Activated naive CD8-positive, alpha-beta T cell treated with anti-CD3 and anti-CD28 coated beads, Interleukin-2, amount 10 ng/mL, durations not matched to agents 7 days and 5 days (primary cell): ENCODE data around the gene IMPDH1. TPM values are rescaled to one million over a fixed set of nuclear protein-coding genes. Genes with fewer than 3 reads are reported as not detected.

ENCODE experiments used
- ATAC-seq: fragments of 150-1000 bp; cut with Tn5 transposase; one replicate; pipeline ENCODE4 v1.10.0; 2021; ENCODE audit warnings: low read depth, moderate library complexity
- POLR2A ChIA-PET: fragments of 350-600 bp; sonication (Branson Sonifier 250); formaldehyde crosslinking; loops from one replicate; lab custom pipeline; 2021; ENCODE audit warnings: antibody characterized with exemption; lab: Charles Lee
- DNase-seq: peaks from one replicate; pipeline ENCODE4 v3.0.0; 2021
- H3K27ac Mint-ChIP-seq: one replicate; pipeline ENCODE4 v1.8.0; 2022; ENCODE audit warnings: mild to moderate bottlenecking, mixed read lengths
- H3K27me3 Mint-ChIP-seq: one replicate; pipeline ENCODE4 v1.8.0; 2022; ENCODE audit warnings: mild to moderate bottlenecking, moderate library complexity, mixed read lengths
- H3K36me3 Mint-ChIP-seq: one replicate; pipeline ENCODE4 v1.8.0; 2021; ENCODE audit warnings: mild to moderate bottlenecking, mixed read lengths
- H3K4me1 Mint-ChIP-seq: one replicate; pipeline ENCODE4 v1.8.0; 2021; ENCODE audit warnings: mixed read lengths
- H3K4me3 Mint-ChIP-seq: one replicate; pipeline ENCODE4 v1.8.0; 2022; ENCODE audit warnings: mild to moderate bottlenecking, moderate library complexity, mixed read lengths
- H3K9me3 Mint-ChIP-seq: one replicate; pipeline ENCODE4 v1.8.0; 2021; ENCODE audit warnings: mixed read lengths
- total RNA-seq, 2 experiments: library from RNA; stranded (reverse); gene quantifications; one replicate each; pipeline ENCODE4 v1.2.3, GENCODE V29; 2021

The IMPDH1 gene
- total RNA-seq, 2 experiments from 2014 or later: 59.0 to 64.4 TPM

GRCh38 chr7:128365432-128365831, 44.4 kb downstream of the IMPDH1 start:
- H3K36me3 Mint-ChIP-seq: no peaks in the 10 kb centered on the region
- no peak for ATAC-seq
- H3K4me1 Mint-ChIP-seq: peaks cover 15% of the 10 kb centered on the region
- POLR2A ChIA-PET: no interaction called here
- H3K27ac Mint-ChIP-seq: no peak overlapping the region
- H3K27me3 Mint-ChIP-seq: peaks cover 74% of the 10 kb centered on the region
- H3K4me3 Mint-ChIP-seq: no peak overlapping the region
- DNase-seq: no peak
- no peaks in the 10 kb centered on the region for H3K9me3 Mint-ChIP-seq

- POLR2A ChIA-PET: no interaction called here
- ATAC-seq (no peak), DNase-seq (no peak)
- no peaks in the 10 kb centered on the region for H3K36me3 Mint-ChIP-seq
- no peak overlapping the region for H3K4me3 Mint-ChIP-seq
- peaks cover 80% of the 10 kb centered on the region for H3K27me3 Mint-ChIP-seq
- no peaks in the 10 kb centered on the region for H3K9me3 Mint-ChIP-seq
- peaks cover 15% of the 10 kb centered on the region for H3K4me1 Mint-ChIP-seq
- H3K27ac Mint-ChIP-seq: no peak overlapping the region
Observed at GRCh38 chr7:128364166-128364870, 45.5 kb downstream of the IMPDH1 start.

DNA sequence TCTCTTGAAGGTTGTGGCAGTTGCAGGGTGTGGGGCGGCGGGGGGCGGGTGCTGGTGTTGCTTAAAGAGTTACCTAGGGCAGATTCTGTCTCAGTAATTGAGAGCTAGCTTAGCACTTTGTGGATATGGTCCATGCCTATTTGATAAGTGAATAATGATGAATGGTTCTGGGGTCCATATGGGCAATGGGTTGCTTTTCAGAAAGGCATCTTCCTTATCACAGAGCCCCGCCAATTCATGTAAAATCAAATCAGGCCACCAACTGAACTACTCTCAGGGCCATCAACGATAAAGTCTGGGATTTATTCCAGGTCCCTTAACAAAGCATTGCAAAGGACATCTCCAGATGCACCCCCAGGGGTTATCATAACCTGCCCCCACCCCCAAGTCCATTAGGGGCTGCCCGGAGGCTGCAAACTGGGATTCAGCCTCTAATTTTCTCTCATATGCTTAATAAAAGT, 46.5 kb downstream of the IMPDH1 start:
- H3K4me3 Mint-ChIP-seq: no peak overlapping the region
- no peak overlapping the region for H3K27ac Mint-ChIP-seq
- no peak for ATAC-seq
- H3K9me3 Mint-ChIP-seq: no peaks in the 10 kb centered on the region
- peaks cover 86% of the 10 kb centered on the region for H3K27me3 Mint-ChIP-seq
- no peak for DNase-seq
- peaks cover 15% of the 10 kb centered on the region for H3K4me1 Mint-ChIP-seq
- H3K36me3 Mint-ChIP-seq: no peaks in the 10 kb centered on the region
- POLR2A ChIA-PET: no interaction called here

- peak overlapping the region; percentile 8 for H3K4me3 Mint-ChIP-seq
- no peak for DNase-seq
- peaks cover 15% of the 10 kb centered on the region for H3K4me1 Mint-ChIP-seq
- H3K36me3 Mint-ChIP-seq: no peaks in the 10 kb centered on the region
- ATAC-seq: no peak
- POLR2A ChIA-PET: no interaction called here
- no peaks in the 10 kb centered on the region for H3K9me3 Mint-ChIP-seq
- H3K27me3 Mint-ChIP-seq: peaks cover 87% of the 10 kb centered on the region
- no peak overlapping the region for H3K27ac Mint-ChIP-seq
Observed at GRCh38 chr7:128362670-128363069, 47.1 kb downstream of the IMPDH1 start.

GRCh38 chr7:128361411-128362379, 48.1 kb downstream of the IMPDH1 start, which contains the start of gene PRRT4:
PRRT4 (minus strand) TSS chr7:128361690.
- DNase-seq (peak; percentile 65), ATAC-seq (peak; percentile 71)
- no peak within 1 kb of the TSS for H3K27ac Mint-ChIP-seq
- H3K4me1 Mint-ChIP-seq: peaks cover 15% of the 10 kb centered on the region
- H3K9me3 Mint-ChIP-seq: no peaks in the 10 kb centered on the region
- peak within 1 kb of the TSS; percentile 79 for H3K4me3 Mint-ChIP-seq
- POLR2A ChIA-PET: no interaction called here
- no peaks in the 10 kb centered on the region for H3K36me3 Mint-ChIP-seq
- H3K27me3 Mint-ChIP-seq: peaks cover 77% of the 10 kb centered on the region

- Mint-ChIP-seq H3K36me3 (no peaks in the 10 kb centered on the region), H3K27me3 (peaks cover 63% of the 10 kb centered on the region), H3K9me3 (no peaks in the 10 kb centered on the region), H3K4me1 (peaks cover 20% of the 10 kb centered on the region), H3K27ac (no peak overlapping the region), H3K4me3 (no peak overlapping the region)
- POLR2A ChIA-PET: no interaction called here
- ATAC-seq (no peak), DNase-seq (no peak)
Observed at GRCh38 chr7:128360359-128360678, 49.5 kb downstream of the IMPDH1 start.

- POLR2A ChIA-PET: no interaction called here
- Mint-ChIP-seq H3K9me3 (no peaks in the 10 kb centered on the region), H3K4me1 (peaks cover 20% of the 10 kb centered on the region), H3K36me3 (no peaks in the 10 kb centered on the region), H3K4me3 (no peak overlapping the region), H3K27ac (no peak overlapping the region), H3K27me3 (peaks cover 59% of the 10 kb centered on the region)
- no peak for DNase-seq
- ATAC-seq: no peak
Observed at GRCh38 chr7:128359939-128360338, 49.8 kb downstream of the IMPDH1 start.

DNA sequence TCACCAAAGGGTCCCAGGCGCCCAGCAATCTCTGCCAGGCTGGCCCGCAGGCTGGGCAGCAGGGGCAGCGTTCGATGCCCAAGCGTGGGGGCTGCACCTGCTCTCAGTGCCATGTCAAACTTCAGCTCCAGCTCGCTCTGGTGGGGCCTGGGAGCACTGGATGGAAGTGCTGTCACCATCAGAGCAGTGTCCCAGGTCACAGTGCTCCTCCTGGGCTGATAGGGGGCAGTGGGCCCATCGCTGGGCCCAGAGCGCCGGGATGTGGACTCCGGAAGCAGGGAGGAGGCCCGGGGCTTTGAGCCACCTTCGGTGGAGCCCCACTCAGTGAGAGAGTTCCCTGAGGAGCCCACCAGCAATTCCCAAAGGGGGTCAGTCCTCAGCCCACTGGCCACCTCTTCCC, 50.4 kb downstream of the IMPDH1 start:
- H3K27ac Mint-ChIP-seq: no peak overlapping the region
- H3K27me3 Mint-ChIP-seq: peaks cover 53% of the 10 kb centered on the region
- H3K4me1 Mint-ChIP-seq: peaks cover 20% of the 10 kb centered on the region
- H3K36me3 Mint-ChIP-seq: no peaks in the 10 kb centered on the region
- DNase-seq (no peak), ATAC-seq (no peak)
- POLR2A ChIA-PET: no interaction called here
- H3K9me3 Mint-ChIP-seq: no peaks in the 10 kb centered on the region
- no peak overlapping the region for H3K4me3 Mint-ChIP-seq

DNA sequence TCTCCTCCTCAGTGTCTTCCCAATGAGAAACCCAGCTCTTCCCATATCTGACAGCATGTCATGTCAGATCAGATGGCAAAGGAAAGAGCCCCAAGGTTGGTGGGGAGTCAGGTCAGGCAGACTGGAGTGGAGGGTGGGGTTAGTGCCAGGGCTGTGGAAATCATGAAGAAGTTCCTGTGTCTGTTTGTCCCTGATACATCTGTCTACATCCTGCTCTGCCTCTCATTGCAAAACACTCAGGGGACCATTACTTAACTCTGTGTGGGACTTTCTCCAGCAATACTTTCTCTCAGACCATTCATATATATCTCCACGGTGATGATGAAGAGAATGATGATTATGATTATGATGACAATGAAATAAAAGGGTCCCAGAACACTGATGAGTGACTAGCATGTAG, 51.5 kb downstream of the IMPDH1 start:
- no peak overlapping the region for H3K4me3 Mint-ChIP-seq
- ATAC-seq (no peak), DNase-seq (no peak)
- no peaks in the 10 kb centered on the region for H3K36me3 Mint-ChIP-seq
- peaks cover 21% of the 10 kb centered on the region for H3K4me1 Mint-ChIP-seq
- no peak overlapping the region for H3K27ac Mint-ChIP-seq
- no peaks in the 10 kb centered on the region for H3K9me3 Mint-ChIP-seq
- POLR2A ChIA-PET: no interaction called here
- peaks cover 50% of the 10 kb centered on the region for H3K27me3 Mint-ChIP-seq

GRCh38 chr7:128357217-128357613, 52.6 kb downstream of the IMPDH1 start:
- peaks cover 18% of the 10 kb centered on the region for H3K4me1 Mint-ChIP-seq
- no peaks in the 10 kb centered on the region for H3K36me3 Mint-ChIP-seq
- ATAC-seq (no peak), DNase-seq (no peak)
- H3K27me3 Mint-ChIP-seq: peaks cover 48% of the 10 kb centered on the region
- POLR2A ChIA-PET: no interaction called here
- H3K27ac Mint-ChIP-seq: no peak overlapping the region
- H3K9me3 Mint-ChIP-seq: no peaks in the 10 kb centered on the region
- no peak overlapping the region for H3K4me3 Mint-ChIP-seq

GRCh38 chr7:128356546-128357216, 53.1 kb downstream of the IMPDH1 start:
- POLR2A ChIA-PET: no interaction called here
- H3K36me3 Mint-ChIP-seq: no peaks in the 10 kb centered on the region
- H3K4me3 Mint-ChIP-seq: no peak overlapping the region
- no peak for DNase-seq
- H3K4me1 Mint-ChIP-seq: peaks cover 12% of the 10 kb centered on the region
- no peaks in the 10 kb centered on the region for H3K9me3 Mint-ChIP-seq
- H3K27ac Mint-ChIP-seq: no peak overlapping the region
- H3K27me3 Mint-ChIP-seq: peaks cover 43% of the 10 kb centered on the region
- no peak for ATAC-seq

DNA sequence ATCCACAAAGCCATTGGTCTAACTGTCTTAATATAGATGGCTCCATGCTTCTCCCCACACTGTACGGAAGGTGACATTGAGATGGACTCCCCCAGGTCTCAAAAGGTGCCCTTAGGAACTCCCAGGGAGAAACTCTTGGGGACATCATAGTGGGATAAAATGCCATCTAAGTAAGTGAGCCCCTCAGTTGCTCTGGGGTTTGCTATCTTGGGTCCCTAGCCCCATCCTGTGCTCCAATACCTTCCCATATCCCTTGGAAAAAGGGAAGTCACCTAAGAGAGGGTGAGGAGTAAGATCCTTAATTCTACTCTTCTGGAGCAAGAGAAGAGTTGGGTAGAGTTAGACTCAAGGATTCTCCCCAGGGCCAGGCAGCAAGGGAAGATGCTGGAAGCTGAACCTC, 56.2 kb downstream of the IMPDH1 start:
- Mint-ChIP-seq H3K27me3 (peaks cover 41% of the 10 kb centered on the region), H3K36me3 (no peaks in the 10 kb centered on the region), H3K4me1 (peaks cover 7% of the 10 kb centered on the region), H3K27ac (no peak overlapping the region), H3K9me3 (no peaks in the 10 kb centered on the region), H3K4me3 (no peak overlapping the region)
- ATAC-seq (no peak), DNase-seq (no peak)
- POLR2A ChIA-PET: no interaction called here

DNA sequence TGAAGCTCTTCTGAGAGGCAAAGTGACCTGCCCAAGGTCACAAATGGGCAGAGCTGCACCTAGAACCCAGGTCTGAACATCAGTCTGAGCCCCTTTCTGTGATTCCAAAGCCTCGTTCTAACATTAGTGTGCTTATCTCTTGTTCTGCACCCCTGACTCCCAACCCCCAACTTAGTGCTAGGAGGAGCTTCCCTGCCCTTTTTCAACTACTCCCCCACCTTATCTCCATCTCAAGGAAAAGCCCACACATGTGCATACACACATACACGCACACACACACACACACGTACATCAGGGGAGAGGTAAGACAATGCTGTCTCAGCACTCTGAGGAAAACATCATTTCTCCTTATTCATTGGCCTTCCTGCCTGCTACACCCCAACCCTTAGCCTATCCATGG, 56.6 kb downstream of the IMPDH1 start:
- no peaks in the 10 kb centered on the region for H3K36me3 Mint-ChIP-seq
- peak overlapping the region; percentile 33 for H3K4me3 Mint-ChIP-seq
- H3K4me1 Mint-ChIP-seq: peaks cover 7% of the 10 kb centered on the region
- no peak for ATAC-seq
- POLR2A ChIA-PET: no interaction called here
- H3K27ac Mint-ChIP-seq: no peak overlapping the region
- H3K27me3 Mint-ChIP-seq: peaks cover 39% of the 10 kb centered on the region
- H3K9me3 Mint-ChIP-seq: no peaks in the 10 kb centered on the region
- DNase-seq: no peak
